Endothelial cell of umbilical vein (primary cell): ENCODE data around the gene VPS8. TPM values are rescaled to one million over a fixed set of nuclear protein-coding genes. Genes with fewer than 3 reads are reported as not detected.

Source experiments
- BruUV-seq: library from RNA; stranded (reverse); fragments of 400-500 nt; replicated peaks from 2 replicates; lab custom pipeline; 2021; lab: Mats Ljungman, UMichigan
- CTCF ChIA-PET: fragments of 300-600, 350-600 bp; sonication (Branson Sonifier 250); formaldehyde crosslinking; loops from one replicate; lab custom pipeline; 2021; ENCODE audit warnings: antibody characterized with exemption, inconsistent platforms; lab: Charles Lee
- POLR2A ChIA-PET: fragments of 300-600, 350-600 bp; sonication (Branson Sonifier 250); formaldehyde crosslinking; loops from one replicate; lab custom pipeline; 2021; ENCODE audit warnings: antibody characterized with exemption, inconsistent platforms; lab: Charles Lee
- DNase-seq: peaks from one replicate; pipeline ENCODE4 v3.0.0-alpha.2; 2011; ENCODE audit warnings: low read depth, low spot score
- FAIRE-seq: peaks from 2 replicates; lab custom pipeline; 2011; peaks lifted over from hg19 to GRCh38; lab: Jason Lieb, UNC
- H2AFZ ChIP-seq: 2 replicates; pipeline ENCODE4 v1.6.0; 2012; ENCODE audit warnings: low read depth, low read length, control low read depth, inconsistent platforms
- H3K27ac ChIP-seq: 2 replicates; pipeline ENCODE4 v1.5.1; 2011; ENCODE audit warnings: low read depth, mild to moderate bottlenecking, control low read depth, low read length, moderate library complexity; ENCODE audit not compliant: insufficient read depth
- H3K27me3 ChIP-seq, 2 experiments: 2 replicates each; pipeline versions ENCODE4 v1.6.0 to v1.6.1; 2011; ENCODE audit warnings: low read length in 2 of 2, mixed read lengths in 1 of 2; ENCODE audit not compliant: control insufficient read depth in 2 of 2, insufficient read depth in 2 of 2
- H3K36me3 ChIP-seq, 2 experiments: 2 replicates in 1 of 2; 3 replicates in 1 of 2; pipeline ENCODE4 v1.5.1; 2011; ENCODE audit warnings: low read length in 2 of 2, mild to moderate bottlenecking in 1 of 2, moderate library complexity in 1 of 2; ENCODE audit not compliant: control insufficient read depth in 2 of 2, insufficient read depth in 2 of 2; ENCODE audit errors: extremely low read depth in 1 of 2
- H3K4me1 ChIP-seq: 3 replicates; pipeline ENCODE4 v1.5.1; 2011; ENCODE audit warnings: mild to moderate bottlenecking, low read length; ENCODE audit not compliant: control insufficient read depth, insufficient read depth; ENCODE audit errors: extremely low read depth
- H3K4me2 ChIP-seq: 2 replicates; pipeline ENCODE4 v1.6.1; 2011; ENCODE audit warnings: low read length, control low read depth, mixed read lengths; ENCODE audit not compliant: insufficient read depth
- H3K4me3 ChIP-seq, 3 experiments: fragments of 200-600 bp in 1 of 3; sonication (generic), shearing (Covaris generic) in 1 of 3; replicated peaks in 1 of 3; 2 replicates each; pipeline ENCODE4 v1.5.1; 2011 to 2016; ENCODE audit warnings: control low read depth in 3 of 3, low read length in 3 of 3, mild to moderate bottlenecking in 2 of 3, inconsistent platforms in 1 of 3, low read depth in 1 of 3, moderate library complexity in 1 of 3; ENCODE audit not compliant: insufficient read depth in 1 of 3
- H3K79me2 ChIP-seq: 2 replicates; pipeline ENCODE4 v1.6.0; 2012; ENCODE audit warnings: low read length, inconsistent platforms; ENCODE audit not compliant: control insufficient read depth, insufficient read depth
- H3K9ac ChIP-seq: replicated peaks from 2 replicates; pipeline ENCODE3; 2011; ENCODE audit warnings: low read length, control low read depth; ENCODE audit not compliant: insufficient read depth; ENCODE audit errors: extremely low read depth
- H3K9me1 ChIP-seq: replicated peaks from 3 replicates; pipeline ENCODE4 v1.6.0; 2011; ENCODE audit warnings: mild to moderate bottlenecking, low read length; ENCODE audit not compliant: control insufficient read depth, insufficient read depth; ENCODE audit errors: extremely low read depth
- H3K9me3 ChIP-seq: replicated peaks from 2 replicates; pipeline ENCODE4 v1.5.1; 2012; ENCODE audit warnings: low read length, inconsistent platforms; ENCODE audit not compliant: control insufficient read depth, insufficient read depth
- H4K20me1 ChIP-seq: replicated peaks from 2 replicates; pipeline ENCODE3; 2011; ENCODE audit warnings: mild to moderate bottlenecking, low read length; ENCODE audit not compliant: control insufficient read depth, insufficient read depth; ENCODE audit errors: extremely low read depth
- EZH2 ChIP-seq: IDR thresholded peaks from 2 replicates; pipeline ENCODE4 v1.6.1; 2012; ENCODE audit warnings: borderline replicate concordance, low read depth, mild to moderate bottlenecking, moderate library complexity, low read length, inconsistent platforms; ENCODE audit not compliant: severe bottlenecking
- FOS ChIP-seq: IDR thresholded peaks from 2 replicates; pipeline ENCODE4 v1.6.1; 2011; ENCODE audit warnings: mild to moderate bottlenecking, low read length, moderate library complexity, borderline replicate concordance; ENCODE audit not compliant: insufficient read depth
- GATA2 ChIP-seq: IDR thresholded peaks from 2 replicates; pipeline ENCODE4 v1.7.0; 2011; ENCODE audit warnings: low read depth, mild to moderate bottlenecking, moderate library complexity, mixed read lengths, low read length; ENCODE audit not compliant: insufficient read length, insufficient read depth
- JUN ChIP-seq: IDR thresholded peaks from 2 replicates; pipeline ENCODE4 v1.6.1; 2011; ENCODE audit warnings: borderline replicate concordance, low read depth; ENCODE audit not compliant: insufficient read length, insufficient read depth
- MAX ChIP-seq: IDR thresholded peaks from 2 replicates; pipeline ENCODE4 v1.6.1; 2011; ENCODE audit not compliant: insufficient read depth, insufficient read length
- MYC ChIP-seq: IDR thresholded peaks from one replicate; pipeline ENCODE4 v1.6.1; 2011; ENCODE audit warnings: mild to moderate bottlenecking, low read depth, low read length
- POLR2A ChIP-seq: IDR thresholded peaks from 2 replicates; pipeline ENCODE4 v1.6.1; 2012; ENCODE audit warnings: low read depth, mild to moderate bottlenecking, control low read depth, low read length
- POLR2AphosphoS5 ChIP-seq: IDR thresholded peaks from 2 replicates; pipeline ENCODE4 v1.6.1; 2012; ENCODE audit warnings: low read depth, mild to moderate bottlenecking, control low read depth, low read length, moderate library complexity; ENCODE audit not compliant: insufficient read depth
- dilution Hi-C: fragments of 300-500 bp; cut with MboI; formaldehyde crosslinking; loops from one replicate; pipeline ENCODE4 v1.15.0; 2019; ENCODE audit warnings: low sequenced_read_pairs; ENCODE audit not compliant: extremely low pct_ligation_motif_present
- intact Hi-C: fragments of 100-400 bp; cut with micrococcal nuclease; formaldehyde crosslinking; loops from one replicate; pipeline ENCODE4 v1.10.0; 2022
- polyA plus RNA-seq, 4 experiments: library from polyadenylated mRNA; depleted of rRNA in 3 of 4; stranded (reverse) in 3 of 4; unstranded in 1 of 4; fragments of >200 nt; gene quantifications; 2 replicates each; pipeline versions ENCODE4 v1.2.1 to v1.2.3, GENCODE V29; 2011 to 2012; ENCODE audit warnings: missing spikeins in 1 of 4
- total RNA-seq: library from RNA; stranded (reverse); gene quantifications from 2 replicates; pipeline ENCODE4 v1.2.3, GENCODE V29; 2021
- TF ChIP-seq, protein P1 (sequence below), 2 donors: IDR thresholded peaks; 1 replicate in 1 of 2; 2 replicates in 1 of 2; pipeline ENCODE4 v1.5.1; 2011; ENCODE audit warnings: low read length in 2 of 2, mild to moderate bottlenecking in 2 of 2, moderate library complexity in 2 of 2, control low read depth in 1 of 2, inconsistent platforms in 1 of 2, low read depth in 1 of 2; ENCODE audit not compliant: insufficient read depth in 1 of 2; ENCODE audit errors: extremely low read depth in 1 of 2

The VPS8 gene
- total and polyA plus RNA-seq, 2 donors (not counting 3 experiments of a cell fraction or from before 2014, with no cell fraction given), result 13.7 to 51.6 TPM

DNA sequence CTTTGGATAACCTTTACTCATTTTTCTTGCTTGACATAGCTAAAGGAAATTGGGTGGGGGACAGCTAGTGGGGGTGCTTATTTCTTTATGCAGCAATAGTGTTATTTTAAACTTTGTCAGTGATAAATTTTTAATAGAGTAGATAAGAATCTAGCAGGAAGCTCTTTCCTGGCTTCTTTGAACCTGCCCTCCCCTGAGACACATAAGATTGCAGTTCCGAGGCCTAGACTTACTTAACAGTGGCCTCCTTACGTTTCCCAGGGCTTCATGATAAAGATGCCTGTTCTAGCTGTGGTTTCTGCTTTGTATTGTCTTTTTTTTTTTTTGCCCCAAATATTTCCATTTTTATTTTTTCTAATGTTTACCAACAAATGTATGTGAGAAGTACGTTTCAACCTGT lies 170.1 kb downstream of the VPS8 start:
- Histone ChIP-seq H2AFZ (no peak overlapping the region), H3K4me3 (no peak overlapping the region), H3K79me2 (no peaks in the 10 kb centered on the region), H3K27me3 (no peaks in the 10 kb centered on the region), H3K4me2 (no peak overlapping the region), H3K9me1 (no peaks in the 10 kb centered on the region), H3K27ac (no peak overlapping the region), H3K4me1 (peaks cover 2% of the 10 kb centered on the region), H3K9me3 (no peaks in the 10 kb centered on the region), H3K9ac (no peak overlapping the region), H4K20me1 (no peaks in the 10 kb centered on the region), H3K36me3 (no peaks in the 10 kb centered on the region)
- no peak for FAIRE-seq
- no TSS peak for BruUV-seq
- no peak for DNase-seq
- ChIA-PET CTCF (interaction anchor here (1.1 to 2.3 kb wide), 3 partner anchors 9 to 13 kb away, joined by 3 to 6 read pairs (median 4); no protein-coding TSS in a partner anchor), POLR2A (no interaction called here)
- no peak for TF ChIP-seq POLR2A
- no peak for TF ChIP-seq MYC
- no peak for TF ChIP-seq POLR2AphosphoS5
- no peak for TF ChIP-seq EZH2
- TF ChIP-seq MAX, result no peak
- TF ChIP-seq GATA2, result no peak
- no peak for TF ChIP-seq JUN
- dilution Hi-C loops (no loop called here), intact Hi-C loops (loop anchor here (2.0 kb wide), 1 partner anchor 21 kb away; no protein-coding TSS in a partner anchor)

GRCh38 chr3:184985586-184985985 lies 173.6 kb downstream of the VPS8 start:
- DNase-seq (no peak), FAIRE-seq (no peak)
- Histone ChIP-seq H3K4me1 (peaks cover 2% of the 10 kb centered on the region), H3K36me3 (no peaks in the 10 kb centered on the region), H3K4me3 (no peak overlapping the region), H3K9me3 (no peaks in the 10 kb centered on the region), H3K27ac (no peak overlapping the region), H3K4me2 (no peak overlapping the region), H3K79me2 (no peaks in the 10 kb centered on the region), H3K9ac (no peak overlapping the region), H3K27me3 (no peaks in the 10 kb centered on the region), H2AFZ (no peak overlapping the region), H4K20me1 (no peaks in the 10 kb centered on the region), H3K9me1 (no peaks in the 10 kb centered on the region)
- CTCF ChIA-PET, result interaction anchor here (1.4 kb wide), 1 partner anchor 9 kb away, joined by 3 read pairs; no protein-coding TSS in a partner anchor
- POLR2A ChIA-PET, result no interaction called here
- TF ChIP-seq, protein P1, sequence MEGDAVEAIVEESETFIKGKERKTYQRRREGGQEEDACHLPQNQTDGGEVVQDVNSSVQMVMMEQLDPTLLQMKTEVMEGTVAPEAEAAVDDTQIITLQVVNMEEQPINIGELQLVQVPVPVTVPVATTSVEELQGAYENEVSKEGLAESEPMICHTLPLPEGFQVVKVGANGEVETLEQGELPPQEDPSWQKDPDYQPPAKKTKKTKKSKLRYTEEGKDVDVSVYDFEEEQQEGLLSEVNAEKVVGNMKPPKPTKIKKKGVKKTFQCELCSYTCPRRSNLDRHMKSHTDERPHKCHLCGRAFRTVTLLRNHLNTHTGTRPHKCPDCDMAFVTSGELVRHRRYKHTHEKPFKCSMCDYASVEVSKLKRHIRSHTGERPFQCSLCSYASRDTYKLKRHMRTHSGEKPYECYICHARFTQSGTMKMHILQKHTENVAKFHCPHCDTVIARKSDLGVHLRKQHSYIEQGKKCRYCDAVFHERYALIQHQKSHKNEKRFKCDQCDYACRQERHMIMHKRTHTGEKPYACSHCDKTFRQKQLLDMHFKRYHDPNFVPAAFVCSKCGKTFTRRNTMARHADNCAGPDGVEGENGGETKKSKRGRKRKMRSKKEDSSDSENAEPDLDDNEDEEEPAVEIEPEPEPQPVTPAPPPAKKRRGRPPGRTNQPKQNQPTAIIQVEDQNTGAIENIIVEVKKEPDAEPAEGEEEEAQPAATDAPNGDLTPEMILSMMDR (IDR thresholded peaks at IDR 0.05; ENCODE audit: extremely low read depth in 1 of 2, insufficient read depth in 1 of 2, low read depth in 1 of 2, low read length in 2 of 2), result no peak
- TF ChIP-seq POLR2A, result no peak
- TF ChIP-seq MAX, result no peak
- TF ChIP-seq EZH2, result no peak
- no peak for TF ChIP-seq FOS
- TF ChIP-seq MYC, result no peak
- no peak for TF ChIP-seq POLR2AphosphoS5
- TF ChIP-seq JUN, result no peak
- no peak for TF ChIP-seq GATA2
- intact Hi-C loops, result no loop called here
- no TSS peak for BruUV-seq
- dilution Hi-C loops, result no loop called here
